NOMO-1 treated with dmso at 0.1 percent for 144 hours (cell line): ENCODE results near the gene FGGY.
A peak's percentile ranks its signal among the peaks of the same experiment; 100 is the strongest.
"Not testable (repeated sequence)": the region's sequence is repeated elsewhere in the genome, so short reads cannot be mapped to it uniquely, and the experiment has no call there.

Experiments used
- DNase-seq: peaks from one replicate; lab custom pipeline; 2025; ENCODE audit not compliant: unreplicated experiment; lab: John Stamatoyannopoulos, UW

FGGY gene

DNA sequence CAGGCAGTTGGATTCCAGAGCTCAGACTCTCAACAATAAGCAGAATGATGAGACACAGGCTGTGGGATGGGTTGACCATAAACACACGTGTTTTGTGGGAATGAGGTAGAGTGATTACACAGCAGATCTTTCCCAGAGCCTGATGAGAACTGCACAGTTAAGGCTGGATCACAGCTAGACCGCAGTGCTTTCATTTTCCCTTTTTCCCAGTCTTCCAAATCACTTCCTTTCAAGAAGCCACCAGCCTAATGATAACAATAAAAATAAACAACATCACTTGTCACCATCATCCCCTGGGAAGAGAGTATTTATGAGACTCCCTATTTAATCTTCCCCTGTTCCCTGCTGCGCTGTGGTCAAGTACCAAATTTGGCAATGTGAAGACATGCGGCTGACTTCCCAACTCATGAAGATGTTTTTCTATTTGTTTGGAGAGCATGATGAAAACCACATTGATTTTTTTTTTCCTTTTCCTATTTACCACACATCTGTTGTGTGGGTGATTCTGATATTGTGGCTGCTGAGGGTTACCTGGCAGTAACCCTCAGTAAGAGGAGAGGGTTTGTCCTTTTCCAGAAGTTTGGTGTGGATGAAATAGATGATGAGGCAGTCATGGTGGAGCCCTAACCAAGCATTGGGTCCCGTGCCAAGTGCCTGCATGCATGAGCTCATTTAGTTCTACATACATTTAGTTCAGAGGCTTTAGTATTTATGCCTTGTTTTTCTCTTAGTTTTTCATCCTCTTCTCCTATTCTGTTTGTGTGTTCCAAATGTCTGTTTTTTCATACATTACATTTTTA, 268.9 kb downstream of the FGGY start:
- no peak for DNase-seq

DNA sequence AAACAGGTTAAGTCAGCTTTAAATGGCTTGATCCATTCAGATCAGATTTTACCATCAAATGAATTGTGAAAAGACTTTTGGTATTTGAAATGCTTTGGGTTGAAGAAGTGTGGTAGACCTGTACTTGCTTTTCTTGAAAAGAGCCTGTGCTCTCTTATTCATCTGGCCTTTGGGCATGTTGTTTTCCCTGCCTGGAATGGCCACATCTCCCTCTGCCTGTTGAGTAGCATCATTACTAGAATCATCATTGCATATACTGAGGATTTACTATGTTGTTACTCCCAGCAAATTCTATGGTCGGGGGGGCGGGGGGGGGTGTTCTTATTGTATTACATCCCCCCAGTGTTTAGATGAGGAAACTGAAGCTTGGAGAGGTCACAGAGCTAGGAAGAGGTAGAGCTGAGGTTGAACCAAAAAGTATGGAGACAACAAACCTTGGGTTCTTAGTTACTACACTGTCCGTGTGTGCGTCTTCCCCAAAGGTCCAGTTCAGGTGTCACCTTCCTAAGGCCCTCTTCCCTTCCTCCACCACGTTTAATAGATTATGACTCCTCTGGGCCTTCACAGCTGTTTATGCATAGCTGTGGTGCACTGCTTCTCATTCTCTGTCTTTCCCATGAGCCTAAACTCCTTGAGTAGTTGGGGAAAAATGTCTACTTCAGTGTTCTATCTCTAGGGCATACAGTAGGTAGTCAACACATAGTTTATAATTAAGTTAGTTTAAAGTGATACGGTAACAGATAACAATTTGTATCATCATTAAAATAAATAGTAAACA, 271.5 kb downstream of the FGGY start:
- DNase-seq, result no peak

DNA sequence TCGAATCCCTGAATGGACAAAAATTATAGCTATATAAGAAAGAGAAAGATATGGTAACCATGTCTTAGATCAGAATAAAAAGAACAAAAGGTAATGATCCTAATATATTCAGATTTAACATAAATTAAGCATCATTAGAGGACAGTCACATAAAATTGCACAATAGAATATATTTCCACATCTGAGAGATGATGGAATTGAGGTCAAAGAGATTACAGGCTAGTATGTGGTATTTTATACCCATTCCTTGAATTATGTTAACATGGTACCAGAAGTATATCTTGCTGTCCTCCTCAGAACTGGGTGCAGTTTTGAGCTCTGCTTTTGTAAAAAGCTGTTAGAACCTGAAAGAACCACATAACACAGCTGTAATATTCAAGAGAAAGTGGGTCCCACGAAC, 272.3 kb downstream of the FGGY start:
- no peak for DNase-seq

DNA sequence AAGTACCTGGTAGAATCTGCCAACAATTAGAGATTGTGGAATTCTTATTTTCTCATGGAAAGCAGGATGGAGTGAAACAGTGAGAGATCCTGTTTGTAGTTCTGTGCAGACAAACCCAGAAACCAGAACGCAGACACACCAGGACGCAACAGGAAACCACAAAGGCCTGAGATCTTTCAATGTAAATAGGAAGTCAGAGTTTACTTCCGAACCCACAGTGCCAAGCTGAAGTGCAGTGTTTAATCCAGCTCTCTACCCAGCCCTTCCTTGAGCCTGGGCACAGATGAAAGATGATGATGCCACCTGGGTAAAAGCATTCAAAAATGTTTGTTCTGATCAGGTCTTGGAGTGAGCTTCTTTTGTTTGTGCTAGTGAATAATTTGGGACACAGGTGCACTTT, 273.6 kb downstream of the FGGY start:
- DNase-seq, result peak; percentile 32

DNA sequence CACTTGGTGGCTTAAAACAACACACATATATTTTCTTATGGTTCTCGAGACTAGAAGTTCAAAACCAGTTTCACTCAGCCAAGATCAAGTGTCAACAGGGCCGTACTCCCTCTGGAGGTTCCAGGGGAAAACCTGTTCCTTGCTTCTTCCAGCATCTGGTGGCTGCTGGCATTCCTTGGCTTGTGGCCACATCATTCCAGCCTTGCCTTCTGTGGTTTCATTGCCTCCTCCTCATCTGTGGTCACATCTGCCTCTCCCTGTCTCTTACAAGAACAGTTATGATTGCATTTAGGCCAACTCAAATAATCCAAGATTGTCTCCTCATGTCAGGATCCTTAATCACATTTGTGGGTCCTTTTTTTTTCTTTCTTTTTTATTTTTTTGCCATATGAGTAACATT, 277.2 kb downstream of the FGGY start:
- no peak for DNase-seq

DNA sequence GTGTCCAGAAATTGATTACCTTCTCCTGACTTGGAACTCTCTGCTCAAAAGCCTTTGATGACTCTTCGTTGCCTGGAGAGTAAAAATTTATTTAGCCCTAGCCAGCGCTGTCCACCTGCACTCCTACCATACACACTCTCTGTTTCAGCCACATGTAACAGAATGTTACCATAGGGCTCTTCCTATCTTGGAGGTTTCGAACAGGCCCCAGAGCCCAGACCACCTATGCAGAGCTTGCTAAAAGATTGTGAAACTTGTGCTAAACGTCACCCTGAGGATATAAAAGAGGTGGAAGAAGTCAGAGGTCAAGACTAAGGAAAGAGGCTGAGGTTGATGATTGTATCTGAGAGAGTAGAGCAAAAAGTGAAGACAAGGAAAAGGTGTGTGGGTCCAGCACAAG, 280.9 kb downstream of the FGGY start:
- no peak for DNase-seq

DNA sequence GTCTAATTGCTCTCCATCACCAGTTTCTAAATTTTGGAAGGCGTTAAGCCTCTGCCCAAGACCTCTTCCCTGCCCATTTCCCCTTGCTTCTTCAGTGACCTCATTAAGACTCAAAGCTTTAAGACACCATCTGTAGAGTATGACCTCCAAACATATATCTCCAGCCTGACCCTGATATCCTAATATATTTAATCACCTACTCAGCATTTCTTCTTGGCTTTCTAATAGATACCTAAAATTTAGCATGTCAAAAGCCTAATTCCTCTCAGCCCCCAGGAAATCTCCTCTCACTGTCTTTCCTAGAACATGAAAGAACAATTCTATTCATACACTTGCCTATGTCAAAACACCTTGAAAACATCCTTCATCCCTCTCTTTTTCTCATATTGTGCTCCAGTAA, 282.3 kb downstream of the FGGY start:
- DNase-seq, result no peak

DNA sequence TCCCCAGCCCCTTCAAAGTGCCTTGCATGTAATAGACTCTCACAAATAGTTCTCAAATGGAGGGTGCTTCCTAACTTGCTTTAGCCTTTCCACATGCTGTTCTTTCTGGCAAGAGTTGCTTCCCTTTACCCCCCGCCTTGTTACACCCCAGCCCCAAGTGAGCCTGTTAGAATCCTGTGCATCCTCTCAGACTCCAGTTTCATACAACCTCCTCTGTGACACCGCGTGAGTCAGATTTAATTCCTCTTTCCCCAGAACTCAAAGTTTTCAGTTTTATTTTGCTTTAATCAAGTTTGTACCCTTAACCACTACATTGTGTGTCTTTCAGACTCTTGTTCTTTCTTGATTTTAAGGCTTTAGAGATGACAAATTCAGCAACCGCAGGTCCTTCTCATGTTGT, 283.4 kb downstream of the FGGY start:
- DNase-seq, result peak; percentile 3

DNA sequence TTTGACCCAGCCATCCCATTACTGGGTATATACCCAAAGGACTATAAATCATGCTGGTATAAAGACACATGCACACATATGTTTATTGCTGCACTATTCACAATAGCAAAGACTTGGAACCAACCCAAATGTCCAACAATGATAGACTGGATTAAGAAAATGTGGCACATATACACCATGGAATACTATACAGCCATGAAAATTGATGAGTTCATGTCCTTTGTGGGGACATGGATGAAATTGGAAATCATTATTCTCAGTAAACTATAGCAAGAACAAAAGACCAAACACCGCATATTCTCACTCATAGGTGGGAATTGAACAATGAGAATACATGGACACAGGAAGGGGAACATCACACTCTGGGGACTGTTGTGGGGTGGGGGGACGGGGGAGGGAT, 295.5 kb downstream of the FGGY start:
- not testable (repeated sequence) for DNase-seq

DNA sequence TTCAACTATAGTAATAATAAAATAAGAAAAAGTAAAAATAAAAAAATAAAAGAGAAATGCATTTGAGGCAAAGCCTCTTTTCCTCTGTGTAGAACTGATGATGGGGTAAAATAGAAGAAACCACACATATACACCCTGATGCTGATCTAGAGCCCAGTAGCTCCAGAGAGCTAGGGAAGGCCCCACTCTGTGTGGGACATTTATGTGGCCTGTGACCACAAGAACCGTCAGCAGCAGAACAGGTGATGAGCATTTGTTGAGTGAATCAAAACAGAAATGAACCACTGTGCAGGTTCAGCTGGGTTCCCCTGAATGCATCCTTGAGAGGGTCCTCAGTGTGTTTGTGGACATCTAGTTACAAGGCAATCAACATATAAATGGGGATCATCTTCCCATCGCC, 296.0 kb downstream of the FGGY start:
- DNase-seq, result no peak

DNA sequence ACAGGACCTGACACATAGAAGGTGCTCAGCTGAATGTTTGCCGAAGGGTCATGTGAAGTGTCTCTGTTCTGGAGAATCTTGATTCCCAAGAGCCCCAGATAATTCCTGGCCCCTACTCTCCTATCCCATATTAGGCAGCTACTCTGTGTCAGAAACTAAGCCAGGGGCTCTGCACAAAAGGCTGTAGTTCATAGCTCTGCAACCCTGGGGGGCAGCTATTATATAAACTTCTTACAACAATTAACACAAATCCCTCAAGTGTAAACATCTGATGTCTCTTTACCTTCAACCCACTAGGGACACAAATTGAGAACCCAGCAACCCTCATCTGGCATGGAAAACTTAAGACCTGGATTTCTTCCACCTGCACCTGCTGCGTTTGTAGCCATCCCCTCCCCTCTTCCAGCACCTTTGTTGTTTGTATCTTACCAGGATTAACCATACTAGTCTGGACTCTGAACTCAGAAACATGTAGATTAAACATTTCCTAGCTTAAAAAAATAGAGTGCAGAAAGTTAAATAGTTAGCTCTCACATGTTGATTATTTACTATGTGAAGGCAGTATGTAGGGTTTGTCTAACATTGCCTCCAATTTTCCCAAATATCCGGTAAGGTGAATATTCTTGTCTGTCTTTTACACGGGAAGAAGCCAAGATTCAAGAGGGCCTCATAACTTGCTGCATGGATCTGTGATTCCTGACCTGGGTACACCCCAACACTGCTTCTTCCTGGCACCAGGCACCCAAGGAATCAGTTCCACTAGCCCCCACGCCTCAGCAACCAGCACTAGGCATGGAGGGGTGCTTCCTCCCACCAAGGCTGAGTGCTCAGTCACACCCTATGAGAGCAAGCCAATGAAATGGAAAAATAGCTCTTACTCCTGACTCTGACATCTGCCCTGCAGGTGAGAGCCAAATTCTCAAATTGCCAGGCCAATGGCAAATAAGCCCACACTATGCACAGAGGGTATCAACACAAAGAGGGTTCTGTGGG, 297.2 kb downstream of the FGGY start:
- no peak for DNase-seq

DNA sequence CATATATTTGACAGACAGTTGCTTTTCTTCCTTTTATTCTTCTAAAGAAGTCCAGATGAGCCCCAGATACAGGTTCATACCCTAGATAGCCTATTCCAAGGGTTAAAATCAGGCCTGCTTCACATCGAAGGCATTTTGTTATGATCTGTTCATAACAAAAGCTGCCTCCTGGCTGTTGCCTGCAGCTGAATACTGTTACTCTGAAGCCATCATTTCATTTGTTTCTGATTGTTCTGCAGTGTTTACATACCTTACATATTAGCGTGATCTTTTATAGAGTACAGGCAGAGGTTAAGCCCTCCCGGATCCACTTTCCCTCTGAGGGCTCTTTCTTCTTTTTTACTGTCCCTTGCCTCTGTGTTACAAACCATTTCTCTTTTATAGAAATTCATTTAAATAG, 298.9 kb downstream of the FGGY start:
- DNase-seq, result no peak

DNA sequence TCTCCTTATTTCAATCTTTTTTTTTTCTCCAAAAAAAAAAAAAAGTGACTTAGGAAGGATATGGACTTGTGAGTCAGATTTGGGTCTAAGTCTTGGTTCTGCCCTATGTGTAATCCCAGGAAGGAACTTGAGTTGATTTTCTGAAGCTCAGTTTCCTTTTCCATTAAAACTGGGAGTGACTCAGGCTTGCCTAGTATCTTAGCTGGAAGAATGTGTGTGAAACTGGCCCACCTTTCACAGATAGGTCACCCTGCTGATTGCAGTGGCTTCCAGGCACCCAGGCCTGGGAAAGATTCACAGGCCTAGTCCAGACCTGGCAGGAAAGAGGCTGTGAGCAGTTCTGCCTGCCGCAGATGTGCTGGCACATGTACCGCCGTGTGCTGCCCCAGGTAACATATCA, 299.5 kb downstream of the FGGY start:
- no peak for DNase-seq

DNA sequence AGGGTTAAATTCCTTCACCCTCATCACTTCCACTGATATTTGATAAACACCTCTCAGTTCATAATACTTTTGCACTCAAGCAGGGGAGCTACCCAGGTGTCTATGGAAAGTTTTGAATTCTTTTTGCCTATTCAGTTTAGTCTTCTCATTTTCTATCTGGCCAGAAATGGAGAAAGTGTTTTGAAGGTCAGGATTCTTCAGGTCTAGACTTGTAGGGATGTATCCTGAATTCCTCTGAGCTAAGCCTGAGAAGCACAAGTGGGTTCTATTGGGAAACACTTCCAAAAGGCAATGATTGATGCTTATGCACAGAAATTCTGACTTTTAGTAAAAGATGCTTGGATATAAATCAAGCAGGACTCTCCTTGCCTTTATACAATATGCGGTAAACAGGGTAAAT, 300.1 kb downstream of the FGGY start:
- no peak for DNase-seq

DNA sequence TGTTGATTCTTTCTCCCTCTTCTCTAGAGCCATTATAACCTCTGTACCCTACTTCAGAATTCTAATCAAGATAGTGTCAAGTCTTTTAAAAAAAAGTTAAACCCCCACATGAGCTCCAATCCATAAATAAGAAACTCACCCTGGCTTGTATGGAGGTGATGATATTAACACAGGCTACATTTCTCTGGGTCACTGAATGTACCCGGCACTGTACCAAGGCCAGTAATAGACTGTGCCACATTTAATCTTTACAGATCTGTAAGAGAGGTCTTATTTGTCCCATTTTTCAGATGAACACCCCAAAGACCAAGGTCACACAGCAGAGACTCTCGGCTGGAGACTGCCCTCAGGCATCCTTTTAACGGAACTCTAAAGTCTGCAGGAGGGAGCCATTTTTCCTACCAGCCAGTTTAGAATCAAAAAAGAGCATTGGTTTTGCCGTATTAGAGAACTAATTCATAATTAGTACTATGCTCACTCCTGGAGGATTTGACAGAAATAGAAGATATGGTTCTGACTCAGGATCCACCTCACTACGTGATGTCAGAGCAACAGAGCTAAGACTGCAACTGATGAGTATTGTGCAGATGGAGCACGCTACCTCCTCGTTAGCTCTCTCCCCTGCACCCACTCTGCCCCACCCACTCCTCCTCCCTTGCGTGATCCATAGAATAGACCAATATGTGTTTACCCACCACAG, 300.7 kb downstream of the FGGY start:
- DNase-seq, result no peak

DNA sequence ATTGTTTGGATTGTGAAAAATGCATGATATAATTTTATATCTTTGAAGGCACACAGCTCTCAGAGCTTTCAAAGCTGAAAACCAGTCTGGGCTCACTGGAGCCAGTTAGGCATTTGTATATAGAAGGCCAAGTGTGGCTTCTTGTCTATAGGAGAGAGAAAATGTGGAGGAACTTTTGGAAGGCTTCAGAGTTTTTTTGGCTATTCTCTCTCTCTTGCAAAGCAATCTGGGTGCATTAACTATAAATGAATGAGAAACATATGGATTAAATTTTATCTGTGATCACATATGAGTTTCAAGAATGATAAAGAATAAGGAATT, 301.2 kb downstream of the FGGY start:
- DNase-seq, result no peak

DNA sequence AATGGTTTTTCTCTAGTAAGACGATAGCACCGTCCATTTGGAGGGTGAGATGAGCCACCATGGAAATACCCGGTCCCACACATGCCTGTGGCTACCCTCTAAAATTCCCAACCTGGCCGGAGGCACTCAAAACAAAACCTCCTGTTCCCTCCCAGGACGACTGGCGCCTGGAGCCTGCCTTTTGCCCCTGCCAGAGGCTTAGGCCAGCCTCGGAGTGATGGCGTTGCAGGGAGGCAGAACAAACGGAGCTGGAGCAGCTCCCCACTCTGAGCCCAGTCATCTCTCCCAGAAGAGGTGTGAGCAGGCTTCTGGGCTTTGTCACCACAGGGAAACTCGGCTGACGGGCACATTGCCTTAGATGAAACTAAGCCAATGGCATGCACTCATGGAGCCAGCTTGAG, 304.1 kb downstream of the FGGY start:
- no peak for DNase-seq

DNA sequence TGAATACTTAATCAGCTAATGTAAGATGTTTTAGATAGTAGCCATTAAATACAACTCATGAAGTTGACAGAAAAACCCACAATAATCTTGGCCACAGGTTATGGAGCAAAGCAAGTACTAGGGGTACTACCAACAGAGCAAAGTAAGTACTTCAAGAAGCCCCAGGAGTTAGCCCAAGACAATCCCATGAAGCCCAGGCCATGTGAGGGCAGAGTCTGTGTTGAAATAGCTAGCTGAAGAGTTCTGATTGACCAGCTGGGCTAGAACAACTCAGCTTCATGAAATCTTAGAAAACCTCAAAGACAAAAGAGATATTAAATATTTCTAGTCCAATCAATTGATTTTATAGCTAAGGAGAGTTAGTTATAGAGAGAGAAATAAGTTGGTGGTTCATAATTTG, 304.9 kb downstream of the FGGY start:
- no peak for DNase-seq

DNA sequence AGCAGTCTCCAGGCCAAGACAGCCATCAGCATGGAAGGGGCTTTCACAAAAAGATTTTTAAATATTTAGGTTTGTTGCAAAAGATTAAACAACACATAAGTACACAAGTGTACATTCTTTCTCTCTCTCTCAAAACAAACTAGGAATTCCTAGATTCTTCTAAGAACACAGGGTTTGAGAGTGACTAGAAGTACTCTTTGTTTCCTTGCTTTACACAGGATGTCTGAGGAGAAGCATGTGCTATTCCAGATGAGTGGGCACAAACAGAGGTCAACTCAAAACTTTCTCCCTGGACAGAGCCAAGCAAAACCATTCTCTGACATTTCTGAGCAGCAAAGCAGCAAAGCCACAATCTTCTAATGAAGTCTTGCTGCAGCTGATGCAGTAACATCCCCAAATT, 307.3 kb downstream of the FGGY start:
- DNase-seq, result no peak

DNA sequence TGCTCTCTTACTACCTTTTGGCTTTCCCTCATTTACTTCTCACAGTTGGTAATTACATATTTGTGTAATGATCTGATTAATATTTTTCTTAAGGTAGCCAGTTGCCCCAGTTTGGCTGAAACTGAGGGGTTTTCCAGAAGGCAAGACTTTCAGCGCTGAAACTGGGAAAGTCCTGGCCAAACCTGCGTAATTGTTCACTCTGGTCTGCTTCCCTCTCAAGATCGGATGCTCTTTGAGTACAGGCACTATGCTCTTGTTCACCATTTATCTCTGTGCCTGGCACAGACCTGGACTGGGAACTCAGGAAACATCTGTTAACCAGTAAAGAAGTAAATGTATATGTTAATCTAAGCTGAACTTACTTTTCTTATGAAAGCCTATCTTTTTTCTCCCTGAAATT, 308.3 kb downstream of the FGGY start:
- no peak for DNase-seq

DNA sequence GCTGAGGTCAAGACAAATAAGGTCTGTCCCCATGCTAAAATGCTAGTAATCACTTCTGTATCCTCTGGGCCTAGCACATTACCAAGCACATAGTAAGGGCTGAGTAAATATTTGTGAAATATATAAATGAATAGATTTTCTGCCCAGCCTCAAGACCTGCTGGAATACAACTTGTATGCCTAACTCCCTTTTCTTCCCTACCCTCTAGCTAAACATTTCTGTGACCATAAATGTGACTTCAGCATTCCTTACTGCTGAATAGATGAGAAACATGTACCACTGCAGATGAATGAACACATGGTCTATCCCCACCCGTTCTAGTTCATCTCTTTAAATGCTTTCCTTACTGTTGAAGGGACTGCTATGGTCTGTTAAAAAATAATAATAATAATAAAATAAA, 308.9 kb downstream of the FGGY start:
- DNase-seq, result no peak
